ENCODE results near the gene CLPX. TPM values are rescaled to one million over a fixed set of nuclear protein-coding genes. Genes with fewer than 3 reads are reported as not detected.

The CLPX gene
- polyA plus RNA-seq (2013, experiment 1 of 2): 19.2 TPM
- 19.4 TPM for polyA plus RNA-seq (2013, experiment 2 of 2)

DNA sequence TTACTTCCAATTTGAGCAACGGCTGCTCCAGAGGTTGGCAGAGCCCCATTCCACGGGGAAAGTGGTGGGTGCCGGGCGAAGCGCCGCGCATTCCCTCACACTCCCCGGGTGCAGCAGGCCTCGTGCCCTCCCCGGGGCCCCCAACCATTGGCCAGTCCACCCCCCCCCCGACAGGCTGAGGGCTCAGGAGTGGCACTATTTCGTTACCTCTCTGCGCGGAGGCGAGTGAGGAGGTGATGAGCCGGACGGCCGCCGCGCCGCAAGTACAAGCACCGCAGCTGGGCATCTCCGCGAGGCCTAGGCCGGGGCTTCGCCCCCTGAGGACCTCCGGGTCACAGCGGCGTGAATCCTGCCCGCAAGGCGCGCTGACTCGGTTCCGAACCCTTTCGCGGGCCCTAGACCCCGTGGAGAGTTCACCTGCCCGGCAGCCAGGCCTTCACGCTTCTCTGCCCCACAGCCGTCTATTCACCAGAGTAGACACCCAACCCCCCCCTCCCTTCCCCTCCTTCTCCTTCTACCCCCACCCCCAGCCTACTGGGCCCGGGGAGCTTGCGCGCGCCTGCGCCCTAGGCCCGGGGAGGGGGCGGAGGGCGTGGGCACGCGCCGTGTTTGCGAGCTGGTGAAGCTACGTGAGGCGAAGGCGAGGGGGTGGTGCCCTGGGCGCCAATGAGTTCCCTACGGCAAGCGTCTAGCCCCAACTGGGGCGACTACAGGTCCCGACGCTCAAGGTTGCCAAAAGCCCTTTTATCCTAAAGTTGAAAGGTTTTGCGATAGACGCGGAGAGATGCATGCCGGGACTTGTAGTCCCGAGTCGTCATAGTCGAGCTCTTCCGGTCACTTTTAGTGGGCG is at the start of gene CLPX:
Gene CLPX, minus strand, starts transcription at position 475 of the 850 bp plus-strand sequence. Its CDS starts 189 bp downstream, at position 286.
- no peak within 1 kb of the TSS for H2BK12ac ChIP-seq (ENCODE audit: low read length)
- no peak within 1 kb of the TSS for H3K4ac ChIP-seq (ENCODE audit: low read length)
- no peak within 1 kb of the TSS for H4K91ac ChIP-seq (ENCODE audit: low read depth, low read length, poor library complexity)
- DNase-seq (ENCODE audit: low spot score): peak; percentile 83
- peaks cover 0 to 21% of the 10 kb centered on the region in 2 donors for H3K36me3 ChIP-seq (replicated peaks in 1 of 2; ENCODE audit: control insufficient read depth in 2 of 2, insufficient read depth in 2 of 2, low read length in 2 of 2)
- H3K18ac ChIP-seq (ENCODE audit: low read length): peak within 1 kb of the TSS; percentile 97
- no CpG with 5 or more reads among the region's 70 CpGs for WGBS, 2 donors (ENCODE audit: extremely low coverage in 2 of 2, insufficient read length in 2 of 2, insufficient replicate concordance in 1 of 2)
- H3K9me3 ChIP-seq (replicated peaks in 1 of 2; ENCODE audit: control insufficient read depth in 2 of 2, insufficient read depth in 1 of 2, low read depth in 1 of 2, low read length in 2 of 2): no peaks in the 10 kb centered on the region
- peak within 1 kb of the TSS; percentile 78 for H3K14ac ChIP-seq (ENCODE audit: low read length)
- H3K27me3 ChIP-seq (ENCODE audit: control insufficient read depth in 3 of 3, insufficient read depth in 3 of 3, low read depth in 1 of 3, low read length in 3 of 3): no peaks in the 10 kb centered on the region
- H2BK120ac ChIP-seq (ENCODE audit: low read depth, low read length): no peak within 1 kb of the TSS
- peak within 1 kb of the TSS; percentile 89 for H3K23ac ChIP-seq (ENCODE audit: low read depth, low read length, poor library complexity)
- peak within 1 kb of the TSS; percentile 97 for H2BK5ac ChIP-seq (ENCODE audit: low read length)
- H3K4me1 ChIP-seq (ENCODE audit: control insufficient read depth in 2 of 2, insufficient read depth in 1 of 2, low read depth in 1 of 2, low read length in 2 of 2): peaks cover 0 to 5% of the 10 kb centered on the region in 2 donors
- no peak within 1 kb of the TSS for H4K8ac ChIP-seq (ENCODE audit: low read depth, low read length)
- peak within 1 kb of the TSS; percentile 83 to 90 for H3K4me3 ChIP-seq (ENCODE audit: low read length in 2 of 2)
- H3K27ac ChIP-seq (replicated peaks; ENCODE audit: low read length): peak within 1 kb of the TSS; percentile 76
- peak within 1 kb of the TSS; percentile 75 for H3K4me2 ChIP-seq (ENCODE audit: insufficient read depth, low read length, poor library complexity, severe bottlenecking)
- H3K9ac ChIP-seq (ENCODE audit: low read depth, low read length, poor library complexity): peak within 1 kb of the TSS; percentile 97
- H2AFZ ChIP-seq (ENCODE audit: low read length): peak within 1 kb of the TSS; percentile 93
- peak within 1 kb of the TSS; percentile 78 for H2BK15ac ChIP-seq (ENCODE audit: low read length)
- H3K79me1 ChIP-seq (ENCODE audit: low read depth, low read length): peaks cover 4% of the 10 kb centered on the region
- H2AK5ac ChIP-seq (ENCODE audit: low read depth, low read length): peak within 1 kb of the TSS; percentile 73

DNA sequence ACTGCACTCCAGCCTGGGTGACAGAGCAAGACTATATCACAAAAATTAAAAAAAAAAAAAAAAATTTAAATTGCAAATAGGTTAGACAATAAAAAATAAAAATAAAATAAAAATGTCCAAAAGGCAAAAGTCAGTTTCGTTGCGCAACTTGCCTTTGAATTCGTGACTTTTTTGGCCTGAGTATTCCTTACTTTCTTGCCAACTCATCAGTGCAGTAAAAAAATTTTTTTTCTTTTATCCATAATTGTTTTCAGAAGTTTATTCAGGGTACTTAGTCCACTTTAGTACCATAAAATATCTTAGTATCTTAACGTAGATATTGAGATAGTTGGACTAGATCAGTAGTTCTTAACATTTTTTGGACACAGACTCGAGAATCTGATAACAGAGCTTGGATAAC is 48.6 kb upstream of the CLPX start:
- H3K27ac ChIP-seq (replicated peaks; ENCODE audit: low read length): no peak overlapping the region
- H2BK120ac ChIP-seq (ENCODE audit: low read depth, low read length): no peak overlapping the region
- no peaks in the 10 kb centered on the region for H3K27me3 ChIP-seq (ENCODE audit: control insufficient read depth in 3 of 3, insufficient read depth in 3 of 3, low read depth in 1 of 3, low read length in 3 of 3)
- no peak overlapping the region for H2BK15ac ChIP-seq (ENCODE audit: low read length)
- WGBS, 2 donors (ENCODE audit: extremely low coverage in 2 of 2, insufficient read length in 2 of 2, insufficient replicate concordance in 1 of 2): no CpG with 5 or more reads among the region's 5 CpGs
- no peaks in the 10 kb centered on the region for H3K4me1 ChIP-seq (ENCODE audit: control insufficient read depth in 2 of 2, insufficient read depth in 1 of 2, low read depth in 1 of 2, low read length in 2 of 2)
- H2AFZ ChIP-seq (ENCODE audit: low read length): no peak overlapping the region
- H4K91ac ChIP-seq (ENCODE audit: low read depth, low read length, poor library complexity): no peak overlapping the region
- no peak for DNase-seq (ENCODE audit: low spot score)
- no peak overlapping the region for H3K14ac ChIP-seq (ENCODE audit: low read length)
- no peak overlapping the region for H3K4me3 ChIP-seq (ENCODE audit: low read length in 2 of 2)
- no peak overlapping the region for H3K18ac ChIP-seq (ENCODE audit: low read length)
- H3K4me2 ChIP-seq (ENCODE audit: insufficient read depth, low read length, poor library complexity, severe bottlenecking): no peak overlapping the region
- no peaks in the 10 kb centered on the region for H3K9me3 ChIP-seq (replicated peaks in 1 of 2; ENCODE audit: control insufficient read depth in 2 of 2, insufficient read depth in 1 of 2, low read depth in 1 of 2, low read length in 2 of 2)
- no peak overlapping the region for H3K23ac ChIP-seq (ENCODE audit: low read depth, low read length, poor library complexity)
- H2AK5ac ChIP-seq (ENCODE audit: low read depth, low read length): no peak overlapping the region
- no peaks in the 10 kb centered on the region for H3K36me3 ChIP-seq (replicated peaks in 1 of 2; ENCODE audit: control insufficient read depth in 2 of 2, insufficient read depth in 2 of 2, low read length in 2 of 2)
- H3K4ac ChIP-seq (ENCODE audit: low read length): no peak overlapping the region
- no peaks in the 10 kb centered on the region for H3K79me1 ChIP-seq (ENCODE audit: low read depth, low read length)
- H2BK12ac ChIP-seq (ENCODE audit: low read length): no peak overlapping the region
- H2BK5ac ChIP-seq (ENCODE audit: low read length): no peak overlapping the region
- H3K9ac ChIP-seq (ENCODE audit: low read depth, low read length, poor library complexity): no peak overlapping the region
- H4K8ac ChIP-seq (ENCODE audit: low read depth, low read length): no peak overlapping the region

DNA sequence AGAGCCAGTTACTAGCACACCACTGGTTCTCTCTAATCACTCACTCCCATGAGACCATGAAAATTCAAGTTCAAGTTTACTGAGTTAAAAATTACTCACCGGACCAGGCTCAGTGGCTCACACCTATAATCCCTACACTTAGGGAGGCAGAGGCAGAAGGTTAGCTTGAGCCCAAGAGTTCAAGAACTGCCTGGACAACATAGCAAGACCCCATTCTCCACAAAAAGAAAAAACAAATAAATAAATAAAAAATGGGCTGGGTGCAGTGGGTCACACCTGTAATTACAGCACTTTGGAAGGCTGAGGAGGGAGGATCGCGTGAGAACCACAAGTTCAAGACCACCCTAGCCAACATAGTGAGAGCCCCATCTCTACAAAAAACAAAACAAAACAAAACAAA is 47.4 kb upstream of the CLPX start:
- H3K4ac ChIP-seq (ENCODE audit: low read length): no peak overlapping the region
- no peak overlapping the region for H2BK120ac ChIP-seq (ENCODE audit: low read depth, low read length)
- H3K9ac ChIP-seq (ENCODE audit: low read depth, low read length, poor library complexity): no peak overlapping the region
- H4K8ac ChIP-seq (ENCODE audit: low read depth, low read length): no peak overlapping the region
- H3K18ac ChIP-seq (ENCODE audit: low read length): no peak overlapping the region
- WGBS, 2 donors (ENCODE audit: extremely low coverage in 2 of 2, insufficient read length in 2 of 2, insufficient replicate concordance in 1 of 2): no CpG with 5 or more reads among the region's 3 CpGs
- H3K4me3 ChIP-seq (ENCODE audit: low read length in 2 of 2): no peak overlapping the region
- no peak overlapping the region for H2AK5ac ChIP-seq (ENCODE audit: low read depth, low read length)
- no peak overlapping the region for H3K23ac ChIP-seq (ENCODE audit: low read depth, low read length, poor library complexity)
- no peak overlapping the region for H3K4me2 ChIP-seq (ENCODE audit: insufficient read depth, low read length, poor library complexity, severe bottlenecking)
- H4K91ac ChIP-seq (ENCODE audit: low read depth, low read length, poor library complexity): no peak overlapping the region
- H3K27me3 ChIP-seq (ENCODE audit: control insufficient read depth in 3 of 3, insufficient read depth in 3 of 3, low read depth in 1 of 3, low read length in 3 of 3): no peaks in the 10 kb centered on the region
- no peak overlapping the region for H2BK5ac ChIP-seq (ENCODE audit: low read length)
- H3K27ac ChIP-seq (replicated peaks; ENCODE audit: low read length): no peak overlapping the region
- no peaks in the 10 kb centered on the region for H3K79me1 ChIP-seq (ENCODE audit: low read depth, low read length)
- H3K9me3 ChIP-seq (replicated peaks in 1 of 2; ENCODE audit: control insufficient read depth in 2 of 2, insufficient read depth in 1 of 2, low read depth in 1 of 2, low read length in 2 of 2): no peaks in the 10 kb centered on the region
- H3K36me3 ChIP-seq (replicated peaks in 1 of 2; ENCODE audit: control insufficient read depth in 2 of 2, insufficient read depth in 2 of 2, low read length in 2 of 2): no peaks in the 10 kb centered on the region
- H2BK15ac ChIP-seq (ENCODE audit: low read length): no peak overlapping the region
- no peak overlapping the region for H2BK12ac ChIP-seq (ENCODE audit: low read length)
- no peak overlapping the region for H2AFZ ChIP-seq (ENCODE audit: low read length)
- H3K14ac ChIP-seq (ENCODE audit: low read length): no peak overlapping the region
- no peak for DNase-seq (ENCODE audit: low spot score)
- no peaks in the 10 kb centered on the region for H3K4me1 ChIP-seq (ENCODE audit: control insufficient read depth in 2 of 2, insufficient read depth in 1 of 2, low read depth in 1 of 2, low read length in 2 of 2)

DNA sequence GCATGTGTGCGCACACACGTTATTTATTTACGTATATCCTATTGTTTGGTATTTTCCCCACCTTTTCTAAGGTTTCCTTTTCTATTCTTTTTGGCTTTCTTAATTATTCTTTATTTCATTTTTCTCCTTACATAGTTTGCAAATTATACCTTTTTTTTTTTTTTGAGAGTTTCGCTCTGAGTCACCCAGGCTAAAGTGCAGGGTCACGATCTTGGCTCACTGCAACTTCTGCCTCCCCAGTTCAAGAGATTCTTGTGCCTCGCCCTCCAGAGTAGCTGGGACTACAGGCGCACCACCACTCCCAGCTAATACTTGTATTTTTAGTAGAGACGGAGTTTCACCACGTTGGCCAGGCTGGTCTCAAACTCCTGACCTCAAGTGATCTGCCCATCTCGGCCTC is 46.2 kb upstream of the CLPX start:
- no peaks in the 10 kb centered on the region for H3K36me3 ChIP-seq (replicated peaks in 1 of 2; ENCODE audit: control insufficient read depth in 2 of 2, insufficient read depth in 2 of 2, low read length in 2 of 2)
- no peak overlapping the region for H2BK120ac ChIP-seq (ENCODE audit: low read depth, low read length)
- H3K18ac ChIP-seq (ENCODE audit: low read length): no peak overlapping the region
- H3K27ac ChIP-seq (replicated peaks; ENCODE audit: low read length): no peak overlapping the region
- no peak overlapping the region for H3K23ac ChIP-seq (ENCODE audit: low read depth, low read length, poor library complexity)
- no peak overlapping the region for H4K8ac ChIP-seq (ENCODE audit: low read depth, low read length)
- peaks cover 0 to under 1% of the 10 kb centered on the region in 2 donors for H3K4me1 ChIP-seq (ENCODE audit: control insufficient read depth in 2 of 2, insufficient read depth in 1 of 2, low read depth in 1 of 2, low read length in 2 of 2)
- H2AFZ ChIP-seq (ENCODE audit: low read length): no peak overlapping the region
- no peaks in the 10 kb centered on the region for H3K9me3 ChIP-seq (replicated peaks in 1 of 2; ENCODE audit: control insufficient read depth in 2 of 2, insufficient read depth in 1 of 2, low read depth in 1 of 2, low read length in 2 of 2)
- H3K4ac ChIP-seq (ENCODE audit: low read length): no peak overlapping the region
- no peak overlapping the region for H2BK12ac ChIP-seq (ENCODE audit: low read length)
- H2BK15ac ChIP-seq (ENCODE audit: low read length): no peak overlapping the region
- WGBS, 2 donors (ENCODE audit: extremely low coverage in 2 of 2, insufficient read length in 2 of 2, insufficient replicate concordance in 1 of 2): no CpG with 5 or more reads among the region's 10 CpGs
- no peaks in the 10 kb centered on the region for H3K79me1 ChIP-seq (ENCODE audit: low read depth, low read length)
- no peak for DNase-seq (ENCODE audit: low spot score)
- no peak overlapping the region for H4K91ac ChIP-seq (ENCODE audit: low read depth, low read length, poor library complexity)
- H2BK5ac ChIP-seq (ENCODE audit: low read length): no peak overlapping the region
- H3K9ac ChIP-seq (ENCODE audit: low read depth, low read length, poor library complexity): no peak overlapping the region
- no peak overlapping the region for H3K4me3 ChIP-seq (ENCODE audit: low read length in 2 of 2)
- no peak overlapping the region for H3K4me2 ChIP-seq (ENCODE audit: insufficient read depth, low read length, poor library complexity, severe bottlenecking)
- H3K27me3 ChIP-seq (ENCODE audit: control insufficient read depth in 3 of 3, insufficient read depth in 3 of 3, low read depth in 1 of 3, low read length in 3 of 3): no peaks in the 10 kb centered on the region
- H2AK5ac ChIP-seq (ENCODE audit: low read depth, low read length): no peak overlapping the region
- H3K14ac ChIP-seq (ENCODE audit: low read length): no peak overlapping the region
